ENCODE results near the gene DLG2. TPM values are rescaled to one million over a fixed set of nuclear protein-coding genes. Genes with fewer than 3 reads are reported as not detected.

The DLG2 gene
- total RNA-seq, 1 donor from 2014 or later = 0.43 TPM

GRCh38 chr11:84905411-84905810, 721.7 kb downstream of the DLG2 start:
- no peak overlapping the region for H3K27ac ChIP-seq
- TF ChIP-seq CTCF (IDR thresholded peaks at IDR 0.05) = no peak
- H3K27me3 ChIP-seq = no peaks in the 10 kb centered on the region
- H3K4me3 ChIP-seq = no peak overlapping the region
- DNase-seq (ENCODE audit: low spot score in 2 of 2) = no peak
- H3K9me3 ChIP-seq = no peaks in the 10 kb centered on the region
- H3K36me3 ChIP-seq = no peaks in the 10 kb centered on the region
- intact Hi-C loops (cut with DNase I) = no loop called here
- H3K4me1 ChIP-seq = no peaks in the 10 kb centered on the region

- H3K4me3 ChIP-seq = no peak overlapping the region
- TF ChIP-seq CTCF (IDR thresholded peaks at IDR 0.05) = no peak
- intact Hi-C loops (cut with DNase I) = no loop called here
- no peaks in the 10 kb centered on the region for H3K27me3 ChIP-seq
- H3K4me1 ChIP-seq = no peaks in the 10 kb centered on the region
- no peaks in the 10 kb centered on the region for H3K36me3 ChIP-seq
- no peaks in the 10 kb centered on the region for H3K9me3 ChIP-seq
- DNase-seq (ENCODE audit: low spot score in 2 of 2) = no peak
- H3K27ac ChIP-seq = no peak overlapping the region
These were observed 724.7 kb downstream of the DLG2 start for GRCh38 chr11:84902445-84902844.

- no peak for TF ChIP-seq CTCF (IDR thresholded peaks at IDR 0.05)
- H3K36me3 ChIP-seq = no peaks in the 10 kb centered on the region
- H3K27me3 ChIP-seq = no peaks in the 10 kb centered on the region
- no peak overlapping the region for H3K4me3 ChIP-seq
- no peaks in the 10 kb centered on the region for H3K4me1 ChIP-seq
- no peaks in the 10 kb centered on the region for H3K9me3 ChIP-seq
- intact Hi-C loops (cut with DNase I) = loop anchor here (2.0 kb wide), 1 partner anchor 17 kb away; no protein-coding TSS in a partner anchor
- H3K27ac ChIP-seq = no peak overlapping the region
- DNase-seq (ENCODE audit: low spot score in 2 of 2) = no peak
These were observed 725.2 kb downstream of the DLG2 start for GRCh38 chr11:84901991-84902390.

- H3K4me3 ChIP-seq = no peak overlapping the region
- intact Hi-C loops (cut with DNase I) = loop anchor here (2.0 kb wide), 1 partner anchor 19 kb away; no protein-coding TSS in a partner anchor
- DNase-seq (ENCODE audit: low spot score in 2 of 2) = no peak
- no peaks in the 10 kb centered on the region for H3K4me1 ChIP-seq
- no peaks in the 10 kb centered on the region for H3K27me3 ChIP-seq
- TF ChIP-seq CTCF (IDR thresholded peaks at IDR 0.05) = no peak
- H3K36me3 ChIP-seq = no peaks in the 10 kb centered on the region
- H3K27ac ChIP-seq = no peak overlapping the region
- H3K9me3 ChIP-seq = no peaks in the 10 kb centered on the region
These were observed 727.4 kb downstream of the DLG2 start for GRCh38 chr11:84899740-84900139.

GRCh38 chr11:84899134-84899533, 728.0 kb downstream of the DLG2 start:
- no peak for DNase-seq (ENCODE audit: low spot score in 2 of 2)
- no peaks in the 10 kb centered on the region for H3K9me3 ChIP-seq
- H3K27ac ChIP-seq = no peak overlapping the region
- no peak overlapping the region for H3K4me3 ChIP-seq
- no peaks in the 10 kb centered on the region for H3K27me3 ChIP-seq
- H3K4me1 ChIP-seq = no peaks in the 10 kb centered on the region
- no peak for TF ChIP-seq CTCF (IDR thresholded peaks at IDR 0.05)
- H3K36me3 ChIP-seq = no peaks in the 10 kb centered on the region
- intact Hi-C loops (cut with DNase I) = no loop called here

GRCh38 chr11:84894666-84895065, 732.5 kb downstream of the DLG2 start:
- intact Hi-C loops (cut with DNase I) = no loop called here

More at GRCh38 chr11:84894666-84895065, 732.5 kb downstream of the DLG2 start:
- Histone ChIP-seq H3K4me3 (no peak overlapping the region), H3K36me3 (no peaks in the 10 kb centered on the region), H3K27me3 (no peaks in the 10 kb centered on the region), H3K27ac (no peak overlapping the region), H3K9me3 (no peaks in the 10 kb centered on the region), H3K4me1 (no peaks in the 10 kb centered on the region)
- no peak for TF ChIP-seq CTCF (IDR thresholded peaks at IDR 0.05)
- DNase-seq (ENCODE audit: low spot score in 2 of 2) = no peak
